Measurements from ENCODE around the gene MYOZ3. TPM values are rescaled to one million over a fixed set of nuclear protein-coding genes. Genes with fewer than 3 reads are reported as not detected.

The MYOZ3 gene
- total RNA-seq, 6 experiments from 2014 or later: 0.05 to 0.14 TPM; not detected in 4

- Mint-ChIP-seq H3K9me3 (no peaks in the 10 kb centered on the region), H3K4me1 (ENCODE audit: low read depth) (peaks cover 22% of the 10 kb centered on the region), H3K4me3 (no peak overlapping the region), H3K36me3 (ENCODE audit: low read depth) (no peaks in the 10 kb centered on the region), H3K27ac (no peak overlapping the region), H3K27me3 (ENCODE audit: insufficient read depth) (peaks cover 8% of the 10 kb centered on the region)
- no peak for TF ChIP-seq CTCF (IDR thresholded peaks at IDR 0.05)
- DNase-seq: no peak
Observed at GRCh38 chr5:150675069-150675468, 14.0 kb downstream of the MYOZ3 start.

GRCh38 chr5:150676578-150676977 lies 15.5 kb downstream of the MYOZ3 start:
- H3K27me3 Mint-ChIP-seq (ENCODE audit: insufficient read depth): peaks cover 3% of the 10 kb centered on the region
- no peaks in the 10 kb centered on the region for H3K36me3 Mint-ChIP-seq (ENCODE audit: low read depth)
- H3K4me3 Mint-ChIP-seq: no peak overlapping the region
- peaks cover 27% of the 10 kb centered on the region for H3K4me1 Mint-ChIP-seq (ENCODE audit: low read depth)
- no peak overlapping the region for H3K27ac Mint-ChIP-seq
- DNase-seq: no peak
- no peaks in the 10 kb centered on the region for H3K9me3 Mint-ChIP-seq
- no peak for TF ChIP-seq CTCF (IDR thresholded peaks at IDR 0.05)

- TF ChIP-seq CTCF (IDR thresholded peaks at IDR 0.05): no peak
- Mint-ChIP-seq H3K9me3 (no peaks in the 10 kb centered on the region), H3K4me1 (ENCODE audit: low read depth) (peaks cover under 1% of the 10 kb centered on the region; the same call in 1 of the 2 replicates), H3K4me3 (no peak overlapping the region), H3K27ac (no peak overlapping the region), H3K27me3 (ENCODE audit: insufficient read depth) (no peaks in the 10 kb centered on the region), H3K36me3 (ENCODE audit: low read depth) (peaks cover 31% of the 10 kb centered on the region)
- DNase-seq: no peak
Observed at GRCh38 chr5:150689120-150689519, 28.1 kb downstream of the MYOZ3 start.

GRCh38 chr5:150690760-150691159 lies 29.7 kb downstream of the MYOZ3 start:
- H3K36me3 Mint-ChIP-seq (ENCODE audit: low read depth): peaks cover 47% of the 10 kb centered on the region
- H3K4me1 Mint-ChIP-seq (ENCODE audit: low read depth): peaks cover 13% of the 10 kb centered on the region
- no peak for TF ChIP-seq CTCF (IDR thresholded peaks at IDR 0.05)
- H3K27ac Mint-ChIP-seq: no peak overlapping the region
- H3K27me3 Mint-ChIP-seq (ENCODE audit: insufficient read depth): no peaks in the 10 kb centered on the region
- H3K4me3 Mint-ChIP-seq: no peak overlapping the region
- no peaks in the 10 kb centered on the region for H3K9me3 Mint-ChIP-seq
- DNase-seq: no peak

- DNase-seq: no peak
- TF ChIP-seq CTCF (IDR thresholded peaks at IDR 0.05): no peak
- H3K27ac Mint-ChIP-seq: no peak overlapping the region
- peaks cover 13% of the 10 kb centered on the region for H3K4me1 Mint-ChIP-seq (ENCODE audit: low read depth)
- H3K4me3 Mint-ChIP-seq: no peak overlapping the region
- H3K36me3 Mint-ChIP-seq (ENCODE audit: low read depth): peaks cover 57% of the 10 kb centered on the region
- no peaks in the 10 kb centered on the region for H3K27me3 Mint-ChIP-seq (ENCODE audit: insufficient read depth)
- H3K9me3 Mint-ChIP-seq: no peaks in the 10 kb centered on the region
Observed at GRCh38 chr5:150692276-150692675, 31.2 kb downstream of the MYOZ3 start.

GRCh38 chr5:150694612-150695011 lies 33.6 kb downstream of the MYOZ3 start:
- DNase-seq: peak; percentile 52
- no peak for TF ChIP-seq CTCF (IDR thresholded peaks at IDR 0.05)
- no peak overlapping the region for H3K27ac Mint-ChIP-seq
- no peaks in the 10 kb centered on the region for H3K9me3 Mint-ChIP-seq
- no peaks in the 10 kb centered on the region for H3K27me3 Mint-ChIP-seq (ENCODE audit: insufficient read depth)
- H3K4me3 Mint-ChIP-seq: no peak overlapping the region
- peaks cover 13% of the 10 kb centered on the region for H3K4me1 Mint-ChIP-seq (ENCODE audit: low read depth)
- H3K36me3 Mint-ChIP-seq (ENCODE audit: low read depth): peaks cover 66% of the 10 kb centered on the region
